Measurements from ENCODE around the gene WFIKKN2. TPM values are rescaled to one million over a fixed set of nuclear protein-coding genes. Genes with fewer than 3 reads are reported as not detected.

The WFIKKN2 gene
- total and polyA plus RNA-seq, 2 of the 8 experiments (the other 6 are each of a cell fraction or from before 2014, with no cell fraction given) = 0.07 to 0.30 TPM

DNA sequence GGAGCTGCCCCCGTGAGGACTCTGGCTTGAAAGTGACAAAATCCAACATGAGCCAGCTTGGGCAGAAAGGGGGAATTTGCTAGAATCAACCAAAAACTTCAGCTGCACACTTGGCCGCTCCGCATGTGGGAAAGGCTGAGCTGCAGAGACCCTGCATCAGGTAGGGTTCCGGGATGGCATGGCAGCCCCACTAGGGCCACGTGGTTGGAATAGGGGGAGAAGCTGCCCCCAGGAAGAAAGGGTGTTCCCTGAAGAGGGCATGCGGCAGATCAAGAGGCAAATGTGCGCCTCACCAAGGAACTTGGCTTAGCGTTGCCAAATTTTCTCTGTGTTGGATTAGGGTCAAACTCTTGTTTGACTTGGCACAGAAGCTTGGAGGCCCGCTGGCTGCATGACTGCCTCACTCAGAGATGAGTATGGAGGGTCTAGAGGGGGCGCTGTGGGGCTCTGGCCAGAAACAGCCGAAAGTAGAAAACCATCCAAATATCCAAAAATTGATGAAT lies 29.2 kb upstream of the WFIKKN2 start:
- no peak overlapping the region for H3K23ac ChIP-seq (ENCODE audit: insufficient read length)
- peak overlapping the region; percentile 35; the same call in 1 of the 2 replicates for H4K8ac ChIP-seq (ENCODE audit: extremely low read depth, insufficient read depth, low read length)
- no peak overlapping the region for H3K27ac ChIP-seq (ENCODE audit: low read depth, low read length)
- no peak for FAIRE-seq
- H3K36me3 ChIP-seq (ENCODE audit: control insufficient read depth in 2 of 4, insufficient read depth in 4 of 4, low read length in 3 of 4) = no peaks in the 10 kb centered on the region
- no peak overlapping the region; the same call in 1 of the 2 replicates for H2AFZ ChIP-seq (ENCODE audit: low read length)
- peak overlapping the region; percentile 90; the same call in 1 of the 2 replicates for H2BK20ac ChIP-seq (ENCODE audit: low read length)
- H3K14ac ChIP-seq (ENCODE audit: insufficient read length) = no peak overlapping the region
- H3K9me3 ChIP-seq (ENCODE audit: insufficient read depth in 2 of 2, low read depth in 1 of 2, low read length in 1 of 2) = no peaks in the 10 kb centered on the region
- no peak overlapping the region for H2BK15ac ChIP-seq (ENCODE audit: low read length)
- WGBS, 2 experiments (ENCODE audit: extremely low coverage in 1 of 2, insufficient coverage in 1 of 2, insufficient read length in 1 of 2, insufficient replicate concordance in 2 of 2, low coverage in 1 of 2, low lambda C conversion rate in 2 of 2, missing lambda C conversion rate in 1 of 2) = 82% methylated on average over 11 of the region's 11 CpGs; no CpG with 5 or more reads in 1 of the 2 experiments
- peak overlapping the region; percentile 68; the same call in 1 of the 2 replicates for H2BK5ac ChIP-seq (ENCODE audit: low read depth, low read length)
- H3K4ac ChIP-seq (replicated peaks; ENCODE audit: insufficient read length, low read depth, low read length) = peak overlapping the region; percentile 32
- CTCF ChIA-PET (ENCODE audit: partially characterized antibody) = interaction anchor here (0.5 to 3.8 kb wide), 28 partner anchors 9 to 327 kb away, joined by 3 to 41 read pairs (median 4); partner anchors contain the start of gene WFIKKN2
- H4K20me1 ChIP-seq (replicated peaks in 1 of 2; ENCODE audit: control insufficient read depth in 1 of 2, insufficient read depth in 2 of 2, low read length in 2 of 2) = no peaks in the 10 kb centered on the region
- H3K4me2 ChIP-seq (ENCODE audit: insufficient read depth in 1 of 2, low read depth in 2 of 2, low read length in 2 of 2) = no peak overlapping the region
- no peaks in the 10 kb centered on the region for H3K27me3 ChIP-seq (replicated peaks in 1 of 4; ENCODE audit: control insufficient read depth in 3 of 4, extremely low read depth in 1 of 4, insufficient read depth in 3 of 4, low read length in 3 of 4)
- no peaks in the 10 kb centered on the region for H3K4me1 ChIP-seq (replicated peaks in 1 of 4; ENCODE audit: control insufficient read depth in 3 of 4, insufficient read depth in 4 of 4, low read length in 3 of 4)
- H3K23me2 ChIP-seq (ENCODE audit: low read depth, low read length) = no peaks in the 10 kb centered on the region
- H2AK5ac ChIP-seq (ENCODE audit: low read depth, low read length) = no peak overlapping the region
- peak overlapping the region; percentile 60; the same call in 1 of the 2 replicates for H2BK12ac ChIP-seq (ENCODE audit: low read depth, low read length)
- H3K4me3 ChIP-seq (ENCODE audit: extremely low read depth in 1 of 4, insufficient read depth in 2 of 4, low read depth in 3 of 4, low read length in 4 of 4) = no peak overlapping the region
- no peak overlapping the region for H3K9ac ChIP-seq (replicated peaks in 1 of 4; ENCODE audit: extremely low read depth in 1 of 4, low read depth in 3 of 4, low read length in 3 of 4)
- no peak overlapping the region for H4K5ac ChIP-seq (ENCODE audit: insufficient read length, low read depth, low read length)
- POLR2A ChIA-PET (ENCODE audit: partially characterized antibody) = interaction anchor here (0.6 to 2.1 kb wide), 5 partner anchors 9 to 253 kb away, joined by 3 to 8 read pairs (median 3); partner anchors contain the start of gene TOB1
- H3K79me2 ChIP-seq (ENCODE audit: control insufficient read depth in 1 of 2, insufficient read depth in 2 of 2, low read length in 2 of 2) = no peaks in the 10 kb centered on the region
- no peak overlapping the region for H2BK120ac ChIP-seq (replicated peaks; ENCODE audit: low read depth, low read length)
- no peaks in the 10 kb centered on the region for H3K79me1 ChIP-seq (ENCODE audit: low read depth, low read length)
- no peak overlapping the region for H4K91ac ChIP-seq (replicated peaks; ENCODE audit: insufficient read length, low read length)
- peak in 1 of 2 experiments; percentile 68 for DNase-seq (ENCODE audit: low read depth in 1 of 2, low spot score in 2 of 2)
- H3K18ac ChIP-seq (ENCODE audit: extremely low read depth, low read length) = peak overlapping the region; percentile 78
- H3K56ac ChIP-seq (replicated peaks; ENCODE audit: insufficient read length, low read depth, low read length) = no peak overlapping the region
- TF ChIP-seq, protein P1, sequence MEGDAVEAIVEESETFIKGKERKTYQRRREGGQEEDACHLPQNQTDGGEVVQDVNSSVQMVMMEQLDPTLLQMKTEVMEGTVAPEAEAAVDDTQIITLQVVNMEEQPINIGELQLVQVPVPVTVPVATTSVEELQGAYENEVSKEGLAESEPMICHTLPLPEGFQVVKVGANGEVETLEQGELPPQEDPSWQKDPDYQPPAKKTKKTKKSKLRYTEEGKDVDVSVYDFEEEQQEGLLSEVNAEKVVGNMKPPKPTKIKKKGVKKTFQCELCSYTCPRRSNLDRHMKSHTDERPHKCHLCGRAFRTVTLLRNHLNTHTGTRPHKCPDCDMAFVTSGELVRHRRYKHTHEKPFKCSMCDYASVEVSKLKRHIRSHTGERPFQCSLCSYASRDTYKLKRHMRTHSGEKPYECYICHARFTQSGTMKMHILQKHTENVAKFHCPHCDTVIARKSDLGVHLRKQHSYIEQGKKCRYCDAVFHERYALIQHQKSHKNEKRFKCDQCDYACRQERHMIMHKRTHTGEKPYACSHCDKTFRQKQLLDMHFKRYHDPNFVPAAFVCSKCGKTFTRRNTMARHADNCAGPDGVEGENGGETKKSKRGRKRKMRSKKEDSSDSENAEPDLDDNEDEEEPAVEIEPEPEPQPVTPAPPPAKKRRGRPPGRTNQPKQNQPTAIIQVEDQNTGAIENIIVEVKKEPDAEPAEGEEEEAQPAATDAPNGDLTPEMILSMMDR (IDR thresholded peaks at IDR 0.05; ENCODE audit: control extremely low read depth in 1 of 3, insufficient read depth in 1 of 3, low read depth in 1 of 3, low read length in 3 of 3) = peak; percentile 54 to 61 (median 58)
- TF ChIP-seq CHD2 (IDR thresholded peaks at IDR 0.05; ENCODE audit: low read length) = no peak
- TF ChIP-seq MAFK (IDR thresholded peaks at IDR 0.05; ENCODE audit: low read depth, low read length) = no peak
- TF ChIP-seq SP1 (IDR thresholded peaks at IDR 0.05; ENCODE audit: low read depth, low read length) = no peak
- TF ChIP-seq EZH2 (IDR thresholded peaks at IDR 0.05; ENCODE audit: low read depth, low read length, severe bottlenecking) = no peak
- TF ChIP-seq, protein P2, sequence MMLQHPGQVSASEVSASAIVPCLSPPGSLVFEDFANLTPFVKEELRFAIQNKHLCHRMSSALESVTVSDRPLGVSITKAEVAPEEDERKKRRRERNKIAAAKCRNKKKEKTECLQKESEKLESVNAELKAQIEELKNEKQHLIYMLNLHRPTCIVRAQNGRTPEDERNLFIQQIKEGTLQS (IDR thresholded peaks at IDR 0.05; ENCODE audit: insufficient read depth, low read depth, low read length) = no peak
- TF ChIP-seq SIX5 (IDR thresholded peaks at IDR 0.05; ENCODE audit: low read depth, low read length) = no peak
- TF ChIP-seq POU5F1 (IDR thresholded peaks at IDR 0.05; ENCODE audit: low read depth, low read length) = no peak
- TF ChIP-seq CTBP2 (IDR thresholded peaks at IDR 0.05; ENCODE audit: borderline replicate concordance, insufficient read depth, insufficient read length, low read length) = no peak

Measured in H1 (cell line).